Right lobe of liver (tissue), 6 donors: ENCODE measurements around the gene STRN4. TPM values are rescaled to one million over a fixed set of nuclear protein-coding genes. Genes with fewer than 3 reads are reported as not detected.

Experiments used
- ATAC-seq, 4 donors: fragments of 200-7000 bp; cut with Tn5 transposase; one replicate each; pipeline ENCODE4 v1.9.1; 2020; ENCODE audit warnings: mild to moderate bottlenecking in 4 of 4, moderate library complexity in 4 of 4
- DNase-seq, 3 donors: peaks; one replicate each; pipeline ENCODE4 v3.0.0-alpha.2; 2020
- H3K27ac ChIP-seq, 3 donors: fragments of 200-600 bp; one replicate each; pipeline ENCODE4 v1.8.0; 2022
- H3K27me3 ChIP-seq, 2 donors: fragments of 200-600 bp; one replicate each; pipeline ENCODE4 v1.8.0; 2022
- H3K36me3 ChIP-seq, 4 donors: fragments of 200-600 bp; sonication (generic) in 1 of 4; one replicate each; pipeline versions ENCODE4 v1.5.1 to v1.8.0; 2017 to 2022; ENCODE audit warnings: control low read depth in 1 of 4
- H3K4me1 ChIP-seq, 4 donors: fragments of 200-600 bp; sonication (generic) in 1 of 4; one replicate each; pipeline versions ENCODE4 v1.5.1 to v1.8.0; 2017 to 2022; ENCODE audit warnings: control low read depth in 1 of 4
- H3K4me3 ChIP-seq, 3 donors: fragments of 200-600 bp; one replicate each; pipeline ENCODE4 v1.8.0; 2022
- H3K9me3 ChIP-seq, 4 donors: fragments of 200-600 bp; sonication (generic) in 1 of 4; one replicate each; pipeline versions ENCODE4 v1.5.1 to v1.8.0; 2017 to 2022; ENCODE audit warnings: control low read depth in 1 of 4
- POLR2A ChIP-seq: fragments of 450-650 bp; IDR thresholded peaks from one replicate; pipeline ENCODE4 v1.6.1; 2017; ENCODE audit warnings: antibody characterized with exemption, mild to moderate bottlenecking
- WGBS: methylation state at CpG from one replicate; pipeline ENCODE4 v1.1.6; 2018; ENCODE audit warnings: low coverage, low lambda C conversion rate; ENCODE audit not compliant: insufficient coverage; ENCODE audit errors: missing lambda C conversion rate; 5-methylcytosine and 5-hydroxymethylcytosine counted together
- intact Hi-C, 2 donors: fragments of 100-400 bp; cut with DNase I; formaldehyde crosslinking; loops; one replicate each; pipeline versions ENCODE4 v1.11.2 to v1.14.1; 2022
- total RNA-seq, 6 experiments: library from RNA; depleted of rRNA in 2 of 6; stranded (reverse); fragments of >200 nt in 2 of 6; fragmentation: NEBNext Ultra II Directional in 3 of 6; extraction: Animal tissue kit (Norgen Biotek cat#: 25700) in 3 of 6; gene quantifications; one replicate each; pipeline versions ENCODE4 v1.1.0 to v1.2.4, GENCODE V29; 2016 to 2023
- TF ChIP-seq, protein P1 (sequence below), 4 donors: fragments of 200-600 bp in 3 of 4; fragments of 450-650 bp in 1 of 4; IDR thresholded peaks; one replicate each; pipeline versions ENCODE4 v1.5.1 to v1.8.0; 2016 to 2022; ENCODE audit warnings: antibody characterized with exemption in 4 of 4, mild to moderate bottlenecking in 2 of 4
- donor health status: DM: no; HTN: yes; CAD: no.
- donor health status: DM: no; HTN: no; CAD: no.
- donor health status: DM: no; HTN: no; CAD: no.
- donor health status: DM: no; HTN: yes; CAD: no.
- donor health status: DM: no; HTN: yes; CAD: no.

STRN4 gene
- total RNA-seq, 6 experiments from 2014 or later: 16.9 to 28.1 (median 23.7) TPM

- 36% methylated on average over 11 of the region's 21 CpGs for WGBS
- H3K27ac ChIP-seq: no peak overlapping the region
- DNase-seq (peak; percentile 71 to 76 (median 74)), ATAC-seq (peak; percentile 77 to 92 (median 86))
- H3K4me3 ChIP-seq: no peak overlapping the region
- peaks cover 0 to 53% (median 26%) of the 10 kb centered on the region in 4 donors for H3K36me3 ChIP-seq
- H3K4me1 ChIP-seq: no peaks in the 10 kb centered on the region
- no peaks in the 10 kb centered on the region for H3K9me3 ChIP-seq
- H3K27me3 ChIP-seq: no peaks in the 10 kb centered on the region
- intact Hi-C loops: no loop called here
- TF ChIP-seq, protein P1, sequence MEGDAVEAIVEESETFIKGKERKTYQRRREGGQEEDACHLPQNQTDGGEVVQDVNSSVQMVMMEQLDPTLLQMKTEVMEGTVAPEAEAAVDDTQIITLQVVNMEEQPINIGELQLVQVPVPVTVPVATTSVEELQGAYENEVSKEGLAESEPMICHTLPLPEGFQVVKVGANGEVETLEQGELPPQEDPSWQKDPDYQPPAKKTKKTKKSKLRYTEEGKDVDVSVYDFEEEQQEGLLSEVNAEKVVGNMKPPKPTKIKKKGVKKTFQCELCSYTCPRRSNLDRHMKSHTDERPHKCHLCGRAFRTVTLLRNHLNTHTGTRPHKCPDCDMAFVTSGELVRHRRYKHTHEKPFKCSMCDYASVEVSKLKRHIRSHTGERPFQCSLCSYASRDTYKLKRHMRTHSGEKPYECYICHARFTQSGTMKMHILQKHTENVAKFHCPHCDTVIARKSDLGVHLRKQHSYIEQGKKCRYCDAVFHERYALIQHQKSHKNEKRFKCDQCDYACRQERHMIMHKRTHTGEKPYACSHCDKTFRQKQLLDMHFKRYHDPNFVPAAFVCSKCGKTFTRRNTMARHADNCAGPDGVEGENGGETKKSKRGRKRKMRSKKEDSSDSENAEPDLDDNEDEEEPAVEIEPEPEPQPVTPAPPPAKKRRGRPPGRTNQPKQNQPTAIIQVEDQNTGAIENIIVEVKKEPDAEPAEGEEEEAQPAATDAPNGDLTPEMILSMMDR (IDR thresholded peaks at IDR 0.05): peak; percentile 82 to 96 (median 91)
- no peak for TF ChIP-seq POLR2A
Measured at GRCh38 chr19:46704379-46705076, 41.7 kb downstream of the STRN4 start.

- H3K27me3 ChIP-seq: no peaks in the 10 kb centered on the region
- DNase-seq (no peak), ATAC-seq (no peak)
- no CpG with 5 or more reads among the region's 13 CpGs for WGBS
- peaks cover 0 to 74% (median 37%) of the 10 kb centered on the region in 4 donors for H3K36me3 ChIP-seq
- no peak overlapping the region for H3K4me3 ChIP-seq
- TF ChIP-seq, protein P1 (IDR thresholded peaks at IDR 0.05): no peak
- TF ChIP-seq POLR2A: no peak
- H3K9me3 ChIP-seq: no peaks in the 10 kb centered on the region
- H3K4me1 ChIP-seq: no peaks in the 10 kb centered on the region
- intact Hi-C loops: no loop called here
- H3K27ac ChIP-seq: no peak overlapping the region
Measured at GRCh38 chr19:46700704-46701103, 45.5 kb downstream of the STRN4 start.

- TF ChIP-seq, protein P1 (IDR thresholded peaks at IDR 0.05): no peak
- no peak for TF ChIP-seq POLR2A
- peaks cover 0 to 88% (median 39%) of the 10 kb centered on the region in 4 donors for H3K36me3 ChIP-seq
- ATAC-seq (no peak), DNase-seq (no peak)
- H3K9me3 ChIP-seq: no peaks in the 10 kb centered on the region
- H3K27ac ChIP-seq: no peak overlapping the region
- H3K4me3 ChIP-seq: no peak overlapping the region
- WGBS: 82% methylated on average over 8 of the region's 11 CpGs
- H3K27me3 ChIP-seq: no peaks in the 10 kb centered on the region
- H3K4me1 ChIP-seq: no peaks in the 10 kb centered on the region
- intact Hi-C loops: no loop called here
Measured at GRCh38 chr19:46698395-46699321, 47.6 kb downstream of the STRN4 start.

DNA sequence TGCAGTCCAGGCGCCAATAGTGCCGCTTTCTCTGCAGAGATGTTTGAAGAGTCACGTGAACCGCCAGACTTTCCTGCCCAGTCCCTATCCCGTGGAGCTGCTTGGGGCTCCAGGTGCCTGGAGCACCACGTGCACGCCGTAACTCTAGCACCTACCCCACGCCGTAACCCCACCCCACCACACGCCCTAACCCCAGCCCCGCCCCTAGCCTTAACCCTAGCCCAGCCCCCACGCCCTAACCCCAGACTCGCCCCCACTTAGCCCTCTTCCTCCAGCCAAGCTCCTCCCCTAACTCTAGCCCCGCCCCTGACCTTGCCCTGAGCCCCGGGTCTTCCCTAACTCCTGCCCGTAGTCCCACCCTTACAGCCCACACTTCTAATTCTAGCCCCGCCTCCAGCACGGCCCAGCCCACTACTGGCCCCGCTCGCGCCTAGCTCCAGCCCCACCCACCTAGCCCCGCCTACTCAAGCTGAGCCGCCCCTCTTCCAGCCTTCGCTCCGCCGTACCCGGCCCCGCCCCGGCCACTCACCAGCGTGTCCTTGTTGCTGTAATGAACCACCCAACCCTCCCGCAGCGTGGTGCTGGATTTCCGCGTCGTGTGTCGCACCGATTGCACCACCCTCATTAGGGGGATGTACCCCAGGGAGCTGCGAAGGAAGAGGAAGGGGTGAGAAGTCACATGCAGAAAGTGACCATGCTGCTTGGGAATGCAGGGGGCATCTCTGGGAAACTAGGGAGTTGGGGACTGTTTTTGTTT lies 48.9 kb downstream of the STRN4 start:
- intact Hi-C loops: no loop called here

More for the DNA sequence above, 48.9 kb downstream of the STRN4 start:
- DNase-seq: peak in 2 of 3 donors; percentile 62 to 72
- ATAC-seq: peak; percentile 72 to 85 (median 83)
- Histone ChIP-seq H3K27ac (no peak overlapping the region), H3K4me3 (no peak overlapping the region), H3K9me3 (no peaks in the 10 kb centered on the region), H3K4me1 (no peaks in the 10 kb centered on the region), H3K27me3 (no peaks in the 10 kb centered on the region), H3K36me3 (peaks cover 0 to 88% (median 40%) of the 10 kb centered on the region in 4 donors)
- TF ChIP-seq, protein P1 (IDR thresholded peaks at IDR 0.05): no peak
- TF ChIP-seq POLR2A: no peak
- WGBS: 61% methylated on average over 20 of the region's 39 CpGs
